HG03196 (cell line): ENCODE results near the gene TUSC2.
A peak's percentile ranks its signal among the peaks of the same experiment; 100 is the strongest.

Source experiments
- ATAC-seq: cut with Tn5 transposase; IDR thresholded peaks from one replicate; pipeline ENCODE4 v1.9.1; 2021; ENCODE audit not compliant: unreplicated experiment

Gene TUSC2

DNA sequence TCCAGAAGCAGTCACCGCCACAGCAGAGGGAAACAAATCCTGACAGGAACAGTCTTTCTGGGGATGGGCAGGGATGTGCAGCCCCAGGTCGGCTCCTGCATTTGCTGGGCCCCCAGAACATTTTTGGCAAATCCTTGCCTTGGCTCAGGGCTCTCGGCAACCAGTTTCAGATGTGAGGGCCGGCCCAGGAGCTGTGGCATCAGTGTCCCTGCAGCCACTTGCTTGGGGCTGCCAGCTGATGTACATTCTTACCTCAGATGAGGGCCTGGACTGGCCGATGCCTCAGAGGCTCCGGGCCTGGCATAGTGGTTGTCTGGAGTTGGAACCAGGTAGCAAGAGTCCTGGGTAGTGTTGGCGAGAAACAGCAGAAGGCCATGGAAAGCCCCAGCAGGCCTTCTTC is 26.8 kb upstream of the TUSC2 start:
- ATAC-seq, result no peak

DNA sequence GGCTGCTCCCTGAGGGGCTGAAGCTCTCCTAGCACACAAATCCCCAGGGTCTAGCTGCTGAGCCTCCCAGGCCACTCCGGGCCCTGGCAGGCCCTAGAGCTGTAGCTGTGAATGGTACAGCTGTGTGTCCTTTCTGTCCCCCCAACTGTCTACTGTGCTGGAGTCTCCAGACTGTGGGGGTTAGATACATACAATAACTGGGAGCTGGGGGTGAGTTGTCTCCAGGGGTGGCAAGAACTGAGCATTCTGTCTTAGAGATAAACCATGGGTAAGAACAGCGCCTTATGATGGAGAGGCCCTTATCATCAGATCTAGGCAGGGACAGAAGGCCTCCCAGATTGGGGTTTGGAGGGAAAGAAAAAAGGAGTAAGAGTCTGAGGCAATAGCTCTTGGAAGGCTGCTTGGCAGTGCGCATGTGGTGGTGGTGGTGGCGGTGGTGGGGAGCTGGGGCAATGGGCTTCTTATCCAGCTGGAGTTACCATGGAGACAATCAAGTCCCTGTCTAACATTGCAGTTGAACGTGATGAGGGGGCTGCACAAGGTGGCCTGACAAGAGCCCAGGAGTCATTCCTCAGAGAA is 26.3 kb upstream of the TUSC2 start:
- no peak for ATAC-seq

DNA sequence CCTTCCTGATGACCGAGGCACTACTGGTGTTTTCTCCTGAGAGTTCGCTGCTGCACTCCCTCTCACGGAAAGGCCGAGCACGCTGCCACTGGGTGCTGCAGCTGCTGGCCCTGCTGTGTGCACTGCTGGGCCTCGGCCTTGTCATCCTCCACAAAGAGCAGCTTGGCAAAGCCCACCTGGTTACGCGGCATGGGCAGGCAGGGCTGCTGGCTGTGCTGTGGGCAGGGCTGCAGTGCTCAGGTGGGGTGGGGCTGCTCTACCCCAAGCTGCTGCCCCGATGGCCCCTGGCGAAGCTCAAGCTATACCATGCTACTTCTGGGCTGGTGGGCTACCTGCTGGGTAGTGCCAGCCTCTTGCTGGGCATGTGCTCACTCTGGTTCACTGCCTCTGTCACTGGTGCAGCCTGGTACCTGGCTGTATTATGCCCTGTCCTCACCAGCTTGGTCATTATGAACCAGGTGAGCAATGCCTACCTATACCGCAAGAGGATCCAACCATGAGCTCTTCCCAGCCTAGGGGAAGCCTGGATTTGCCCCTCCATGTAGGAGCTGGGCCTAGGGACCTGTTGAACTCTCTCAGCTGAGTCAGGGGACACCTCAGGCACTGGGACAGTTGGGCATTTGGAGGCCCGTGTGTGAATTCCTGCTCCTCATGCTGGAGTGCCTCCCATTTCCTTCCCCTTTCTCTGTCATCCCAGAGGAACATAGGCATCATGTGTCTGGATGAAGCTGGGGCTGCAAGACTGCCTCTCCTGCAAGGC is 25.4 kb upstream of the TUSC2 start:
- no peak for ATAC-seq

DNA sequence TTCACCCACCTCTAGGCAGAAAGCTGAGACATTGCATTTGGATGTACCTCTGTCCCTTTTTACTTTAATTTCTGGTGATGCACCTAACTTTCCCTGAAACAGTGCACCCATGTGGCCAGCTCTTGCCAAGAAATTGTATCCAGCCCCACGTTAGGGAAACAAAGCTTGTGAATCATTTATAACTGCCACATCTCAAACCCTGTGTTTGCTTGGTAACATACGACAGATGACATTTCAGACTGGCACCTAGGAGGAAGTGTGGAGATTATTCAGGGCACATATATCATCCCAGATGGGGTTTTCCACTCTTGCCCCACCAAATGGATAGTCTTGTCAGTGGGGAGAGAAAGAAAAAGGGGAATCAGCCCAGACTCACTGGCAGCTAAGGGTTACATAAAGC is 24.8 kb upstream of the TUSC2 start:
- no peak for ATAC-seq

DNA sequence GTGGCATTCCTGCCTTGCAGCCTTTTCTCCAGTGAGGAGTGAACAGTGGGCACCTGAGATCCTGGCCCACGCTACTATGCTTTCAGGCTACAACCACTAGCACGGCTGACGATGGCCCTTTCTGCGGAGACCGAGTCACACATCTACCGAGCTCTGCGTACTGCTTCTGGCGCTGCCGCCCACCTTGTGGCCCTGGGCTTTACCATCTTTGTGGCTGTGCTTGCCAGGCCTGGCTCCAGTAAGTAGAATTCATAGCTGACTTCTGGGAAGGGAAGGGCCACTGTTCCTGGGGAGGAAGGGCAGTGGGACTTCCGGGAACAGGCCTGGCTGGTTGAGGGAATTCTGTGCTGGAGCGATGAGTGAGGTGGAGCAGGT is 23.3 kb upstream of the TUSC2 start:
- no peak for ATAC-seq

DNA sequence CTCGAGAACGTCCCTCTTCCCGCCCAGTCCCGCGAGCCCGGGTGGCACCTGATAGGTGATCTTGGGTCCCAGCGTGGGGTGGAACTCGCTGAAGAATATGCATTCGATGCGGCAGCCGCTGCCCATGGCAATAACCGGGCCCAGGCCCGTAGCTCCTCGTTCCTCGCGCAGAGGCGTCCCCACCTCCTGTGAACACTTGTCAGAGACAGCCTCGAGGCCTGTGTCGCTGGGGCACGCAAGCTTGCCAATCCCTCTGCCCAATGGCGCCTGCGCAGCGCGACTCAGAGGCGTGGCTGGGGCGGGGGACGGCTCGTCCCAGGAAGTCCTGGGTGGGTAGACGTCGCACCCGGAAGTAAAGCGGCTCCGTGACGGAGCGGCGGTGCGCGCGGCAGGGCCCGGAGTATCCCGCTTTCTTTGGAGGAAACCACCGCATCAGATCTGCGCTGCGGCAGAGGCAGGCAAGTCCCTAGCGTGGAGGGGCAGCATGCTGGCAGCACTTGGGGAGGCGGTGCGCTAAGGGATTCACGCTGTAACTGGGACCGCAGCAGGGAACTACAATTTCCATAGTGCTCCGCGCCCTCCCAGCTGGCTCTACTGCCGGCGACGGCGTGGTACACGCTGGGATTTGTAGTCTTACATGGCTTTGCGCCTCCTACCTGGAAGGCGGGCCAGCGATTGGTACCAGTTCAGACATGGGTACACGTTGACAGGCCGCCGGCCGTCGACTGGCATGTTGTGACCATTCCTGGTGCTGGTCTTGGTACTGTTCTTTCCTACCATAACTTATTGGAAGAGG is 22.7 kb upstream of the TUSC2 start, which contains the start of the genes CYB561D2 and NPRL2:
CYB561D2 (plus strand) TSS at position 336 of the 796 bp plus-strand sequence. CDS start 572 bp downstream, outside the sequence.
NPRL2 (minus strand) TSS at position 249 of the 796 bp plus-strand sequence; CDS start at position 126, 123 bp downstream.
- peak; percentile 75 for ATAC-seq

DNA sequence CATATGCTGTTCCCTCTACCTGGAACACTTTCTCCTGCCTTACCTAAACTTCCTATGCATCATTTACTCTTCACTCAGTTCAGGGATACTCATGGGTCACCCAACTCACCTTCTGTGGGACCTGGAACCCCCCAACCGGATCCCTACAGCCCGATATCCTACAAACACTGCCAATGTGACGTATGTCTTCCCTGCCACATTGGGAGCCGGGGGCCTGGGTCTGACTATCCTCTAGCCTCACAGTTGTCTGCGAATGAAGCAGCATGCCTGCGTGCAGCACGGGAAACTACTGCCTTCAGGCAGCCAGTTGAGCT is 22.1 kb upstream of the TUSC2 start:
- ATAC-seq, result no peak

DNA sequence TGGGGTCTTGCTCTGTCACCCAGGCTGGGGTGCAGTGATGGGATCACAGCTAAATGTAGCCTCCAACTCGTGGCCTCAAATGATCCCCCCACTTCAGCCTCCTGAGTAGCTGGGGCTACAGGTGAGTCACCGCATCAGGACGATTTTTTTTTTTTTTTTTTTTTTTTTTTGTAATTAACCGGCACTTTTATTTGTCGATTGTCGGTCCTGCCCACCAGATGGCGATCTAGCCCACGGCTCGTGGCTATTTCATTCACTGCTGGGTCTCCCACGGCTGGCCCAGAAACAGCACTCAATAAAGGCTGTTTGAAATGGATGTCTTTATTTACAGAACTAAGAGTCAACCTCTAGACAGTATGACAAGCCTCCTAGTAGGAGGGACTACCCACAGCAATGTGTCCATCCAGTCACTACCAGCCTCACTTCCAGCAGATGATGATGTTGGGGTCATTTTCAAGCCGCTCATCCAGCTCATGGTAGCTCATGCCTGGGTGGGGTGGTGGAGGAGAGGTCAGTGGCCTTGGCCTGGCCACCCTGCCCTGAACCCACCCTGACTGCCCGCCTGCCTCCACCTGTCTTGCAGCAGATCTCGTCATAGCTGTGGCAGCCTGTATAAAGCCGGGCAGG is 19.3 kb upstream of the TUSC2 start:
- no peak for ATAC-seq

DNA sequence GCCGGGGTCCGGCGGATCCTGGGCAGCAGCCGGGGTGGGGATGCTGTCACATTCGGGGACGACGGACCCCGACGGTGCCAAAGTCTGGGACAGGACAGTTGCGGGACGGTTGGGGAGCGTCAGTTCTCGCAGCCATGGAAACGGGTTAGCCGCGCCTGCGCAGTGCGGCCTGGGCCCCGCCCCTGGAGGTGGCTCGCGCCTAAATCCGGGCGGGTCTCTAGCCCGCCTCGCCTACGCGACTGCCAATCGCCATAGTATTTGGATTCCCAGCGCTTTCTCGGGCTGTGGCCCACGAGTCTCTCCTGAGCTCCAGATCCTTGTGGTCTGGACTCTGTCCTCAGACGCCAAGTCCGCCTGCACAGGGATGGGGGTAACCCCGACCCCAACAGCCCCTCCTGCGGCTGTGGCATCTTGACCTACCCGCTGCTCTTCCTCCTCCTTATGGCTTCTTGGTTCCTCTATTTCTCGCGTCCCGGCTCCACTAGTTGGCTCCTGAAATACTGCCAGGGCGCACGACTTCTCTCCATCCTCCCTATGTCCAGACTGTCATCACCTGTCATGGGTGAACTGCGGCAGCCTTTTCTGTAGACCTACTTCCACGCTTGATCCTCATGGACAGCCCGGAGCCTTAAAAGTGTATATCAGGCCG is 17.7 kb upstream of the TUSC2 start, which contains the start of gene ZMYND10:
ZMYND10 (minus strand) TSS at position 147 of the 649 bp plus-strand sequence. CDS start 153 bp downstream, outside the sequence.
- no peak for ATAC-seq

DNA sequence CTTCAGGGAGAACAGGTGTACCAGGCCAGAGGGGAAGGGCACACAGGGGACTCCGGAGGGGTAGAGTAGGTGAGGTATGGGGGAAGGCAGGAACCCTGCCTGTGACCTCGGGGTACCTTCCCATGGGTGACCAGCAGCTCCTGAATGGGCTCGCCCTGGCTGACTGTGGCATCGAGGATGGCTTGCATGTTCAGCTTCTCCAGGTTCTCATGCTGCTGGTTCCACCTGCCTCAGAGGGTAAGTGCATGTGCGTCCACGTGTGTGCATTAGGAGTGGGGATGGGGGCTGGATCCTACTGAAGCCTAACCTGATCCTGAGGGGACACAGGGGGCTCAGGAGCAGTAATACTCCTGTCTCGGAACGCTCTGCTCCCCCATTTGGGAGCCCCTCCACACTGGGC is 17.0 kb upstream of the TUSC2 start:
- ATAC-seq, result no peak

DNA sequence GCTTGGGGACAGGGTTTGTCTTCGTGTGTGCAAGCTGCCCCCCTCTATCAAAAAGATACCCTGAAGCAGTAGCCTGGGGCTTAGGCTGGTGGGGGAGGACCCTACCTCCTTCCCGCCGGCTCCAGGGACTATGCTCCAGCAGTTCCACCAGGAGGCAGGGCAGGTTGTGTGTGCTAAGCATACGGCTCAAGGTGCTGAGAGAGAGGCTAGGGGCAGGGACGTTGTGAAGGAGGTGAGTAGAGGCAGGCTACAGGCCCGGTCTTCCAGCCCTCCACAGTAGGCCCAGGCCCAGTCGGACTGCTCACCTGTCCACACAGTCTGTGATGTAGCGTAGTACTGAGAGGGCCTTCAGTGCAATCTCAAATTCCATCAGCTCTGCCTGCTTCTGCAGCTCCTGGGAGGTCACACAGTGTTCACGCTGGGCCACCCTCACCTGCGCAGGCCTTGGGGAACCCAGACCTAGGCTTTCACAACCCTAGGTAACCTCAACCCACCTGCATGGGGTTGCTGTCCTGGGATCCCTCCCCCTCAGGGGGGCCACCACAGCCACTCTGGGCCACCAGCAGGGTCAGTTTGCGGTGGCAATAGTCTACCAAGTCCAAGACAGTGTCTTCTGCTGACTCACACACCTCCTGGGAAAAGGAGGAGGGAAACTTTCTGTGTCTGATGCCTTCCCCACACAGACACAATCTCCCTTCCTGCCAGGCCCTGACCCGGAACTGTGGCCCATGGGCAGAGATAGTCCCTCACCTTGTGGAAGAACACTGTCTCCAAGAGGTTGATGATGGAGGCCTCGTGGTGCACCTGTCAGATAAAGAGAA is 15.0 kb upstream of the TUSC2 start:
- ATAC-seq, result no peak

DNA sequence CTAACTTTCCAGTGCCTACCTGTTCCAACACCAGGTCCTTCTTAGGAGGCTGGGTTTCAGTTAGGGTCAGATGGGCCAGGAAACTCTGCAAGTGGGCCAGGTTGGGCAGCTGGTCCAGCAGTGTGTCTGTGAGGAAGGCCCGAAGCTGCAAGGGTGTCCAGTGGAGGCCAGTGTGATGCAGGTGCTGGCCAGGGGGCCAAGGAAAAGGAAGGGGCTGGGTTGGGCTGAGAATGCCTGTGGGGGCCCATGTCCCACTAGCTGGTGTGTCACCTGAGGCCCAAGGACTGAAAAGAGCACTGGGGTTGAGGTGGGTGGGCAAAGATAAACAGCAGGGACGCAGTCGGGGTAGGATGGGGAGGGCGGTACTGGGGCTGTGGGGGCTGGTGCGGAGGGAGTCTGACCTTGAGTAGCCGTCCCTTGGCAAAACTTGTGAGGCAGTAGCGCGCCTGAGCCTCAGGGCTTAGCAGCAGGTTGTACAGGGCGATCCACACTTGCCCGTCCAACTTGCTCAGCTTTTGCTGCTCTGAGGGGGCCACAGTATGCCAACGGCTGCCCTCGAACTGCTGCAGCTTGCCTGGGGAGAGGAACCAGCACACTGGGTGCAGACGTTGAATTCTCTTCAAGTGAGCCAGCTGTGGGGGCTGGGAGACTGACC is 14.1 kb upstream of the TUSC2 start:
- no peak for ATAC-seq

DNA sequence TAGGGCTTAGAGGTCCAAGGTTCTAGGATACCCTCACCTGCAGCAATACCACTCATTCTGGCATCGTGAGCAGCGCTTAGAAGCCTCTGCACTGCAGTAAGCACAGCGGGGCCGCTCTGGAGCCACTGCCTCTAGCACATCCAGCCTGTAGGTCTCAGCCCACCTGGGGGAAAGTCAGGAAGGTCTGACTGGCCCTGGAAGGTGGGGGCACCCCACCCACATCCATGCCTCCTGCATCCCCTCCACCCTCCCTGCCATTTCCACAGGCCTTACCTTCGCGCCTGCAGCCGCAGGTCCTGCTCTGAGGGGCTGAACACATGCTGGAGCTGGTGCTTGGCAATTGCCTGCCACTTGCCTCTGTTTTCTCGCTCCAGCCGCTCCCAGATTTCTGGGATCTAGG is 13.5 kb upstream of the TUSC2 start:
- no peak for ATAC-seq

DNA sequence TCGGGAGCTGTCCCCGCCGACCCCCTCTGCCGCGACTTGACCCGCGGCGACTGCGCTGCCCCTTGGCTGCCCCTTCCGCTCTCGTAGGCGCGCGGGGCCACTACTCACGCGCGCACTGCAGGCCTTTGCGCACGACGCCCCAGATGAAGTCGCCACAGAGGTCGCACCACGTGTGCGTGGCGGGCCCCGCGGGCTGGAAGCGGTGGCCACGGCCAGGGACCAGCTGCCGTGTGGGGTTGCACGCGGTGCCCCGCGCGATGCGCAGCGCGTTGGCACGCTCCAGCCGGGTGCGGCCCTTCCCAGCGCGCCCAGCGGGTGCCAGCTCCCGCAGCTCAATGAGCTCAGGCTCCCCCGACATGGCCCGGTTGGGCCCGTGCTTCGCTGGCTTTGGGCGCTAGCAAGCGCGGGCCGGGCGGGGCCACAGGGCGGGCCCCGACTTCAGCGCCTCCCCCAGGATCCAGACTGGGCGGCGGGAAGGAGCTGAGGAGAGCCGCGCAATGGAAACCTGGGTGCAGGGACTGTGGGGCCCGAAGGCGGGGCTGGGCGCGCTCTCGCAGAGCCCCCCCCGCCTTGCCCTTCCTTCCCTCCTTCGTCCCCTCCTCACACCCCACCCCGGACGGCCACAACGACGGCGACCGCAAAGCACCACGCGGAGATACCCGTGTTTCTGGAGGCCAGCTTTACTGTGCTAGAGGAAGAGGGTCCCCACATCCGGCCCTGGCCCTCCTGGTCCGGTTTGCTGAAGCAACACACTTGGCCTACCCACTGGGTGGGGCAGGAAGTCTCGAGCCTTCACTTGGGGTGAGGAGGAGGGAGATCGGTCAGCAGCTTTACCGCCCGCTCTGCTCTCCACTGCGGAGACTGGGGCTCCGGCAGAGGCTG is 12.7 kb upstream of the TUSC2 start, which contains the start of gene RASSF1:
RASSF1 (minus strand) TSS at position 389 of the 882 bp plus-strand sequence; CDS start at position 358, 31 bp downstream.
- ATAC-seq, result no peak

DNA sequence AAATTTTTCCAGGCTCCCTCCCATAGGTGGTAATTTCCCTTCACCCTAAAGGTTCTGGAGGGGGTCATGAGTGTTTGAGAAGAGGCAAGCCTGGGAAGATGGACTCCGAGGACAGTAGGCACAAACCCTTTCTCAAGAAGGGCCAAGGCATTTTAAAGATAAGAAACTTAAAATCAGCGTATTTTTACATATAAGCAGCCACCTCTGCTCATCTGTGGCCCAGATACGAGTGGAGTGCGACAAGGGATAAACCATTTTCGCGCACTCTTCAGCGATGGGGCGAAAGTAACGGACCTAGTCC is 12.1 kb upstream of the TUSC2 start:
- ATAC-seq, result no peak

DNA sequence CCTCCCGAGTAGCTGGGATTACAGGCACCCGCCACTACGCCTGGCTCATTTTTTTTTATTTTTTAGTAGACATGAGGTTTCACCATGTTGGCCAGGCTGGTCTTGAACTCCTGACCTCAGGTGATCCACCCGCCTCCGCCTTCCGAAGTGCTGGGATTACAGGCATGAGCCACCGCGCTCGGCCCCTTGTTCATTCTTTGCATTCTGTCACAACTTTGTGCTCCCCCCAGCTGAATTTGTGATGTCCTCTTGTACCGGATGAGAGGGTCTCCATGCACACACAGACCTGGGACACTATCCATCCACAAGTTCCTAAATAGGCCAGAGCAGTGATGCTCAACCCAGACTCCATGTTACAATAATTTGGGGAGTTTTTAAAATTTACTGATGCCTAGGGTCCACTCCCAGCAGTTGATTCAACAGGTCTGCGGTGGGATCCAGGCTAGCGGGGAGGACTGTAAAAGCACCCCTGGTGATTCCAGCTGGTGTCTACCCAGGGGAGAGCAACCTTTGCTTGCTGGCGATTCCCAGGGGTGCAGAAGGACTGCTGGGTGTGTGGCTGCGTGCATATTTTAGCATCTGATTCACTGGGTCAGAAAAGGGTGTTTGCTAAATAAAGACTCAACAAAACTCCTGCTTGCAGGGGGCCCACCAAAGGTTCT is 11.6 kb upstream of the TUSC2 start:
- no peak for ATAC-seq

DNA sequence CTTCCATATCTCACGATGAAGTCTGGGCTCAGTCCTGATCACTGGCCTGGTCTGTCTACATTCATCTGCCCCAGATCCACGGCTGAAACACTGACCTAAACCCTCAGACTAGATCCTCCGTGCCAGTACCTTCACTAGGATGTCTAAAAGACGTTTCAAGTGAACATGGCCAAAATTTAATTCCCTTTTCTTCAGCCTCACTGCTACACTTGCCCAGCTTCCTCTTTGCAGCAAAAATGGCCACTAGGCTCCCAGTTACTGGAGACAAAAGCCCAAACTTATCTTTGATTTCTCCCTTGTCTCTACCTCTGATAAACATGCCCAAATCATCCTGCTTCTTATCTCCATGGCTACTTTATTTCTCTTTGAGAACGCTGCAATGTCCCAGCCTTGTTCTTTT is 10.9 kb upstream of the TUSC2 start:
- ATAC-seq, result no peak
